ENCODE measurements around the gene KRT3. TPM values are rescaled to one million over a fixed set of nuclear protein-coding genes. Genes with fewer than 3 reads are reported as not detected.

The KRT3 gene
- total and polyA plus RNA-seq, 2 experiments from 2014 or later, result not detected

GRCh38 chr12:52742822-52743457 is 53.0 kb downstream of the KRT3 start:
- DNase-seq (ENCODE audit: low read depth in 1 of 2, low spot score in 1 of 2), result no peak
- no peak overlapping the region for H3K4me3 ChIP-seq
- no peaks in the 10 kb centered on the region for H3K9me3 ChIP-seq (ENCODE audit: low read depth)
- no peaks in the 10 kb centered on the region for H3K36me3 ChIP-seq
- H3K27ac ChIP-seq, result no peak overlapping the region
- H3K27me3 ChIP-seq, result peaks cover 6% of the 10 kb centered on the region
- TF ChIP-seq, protein P1, sequence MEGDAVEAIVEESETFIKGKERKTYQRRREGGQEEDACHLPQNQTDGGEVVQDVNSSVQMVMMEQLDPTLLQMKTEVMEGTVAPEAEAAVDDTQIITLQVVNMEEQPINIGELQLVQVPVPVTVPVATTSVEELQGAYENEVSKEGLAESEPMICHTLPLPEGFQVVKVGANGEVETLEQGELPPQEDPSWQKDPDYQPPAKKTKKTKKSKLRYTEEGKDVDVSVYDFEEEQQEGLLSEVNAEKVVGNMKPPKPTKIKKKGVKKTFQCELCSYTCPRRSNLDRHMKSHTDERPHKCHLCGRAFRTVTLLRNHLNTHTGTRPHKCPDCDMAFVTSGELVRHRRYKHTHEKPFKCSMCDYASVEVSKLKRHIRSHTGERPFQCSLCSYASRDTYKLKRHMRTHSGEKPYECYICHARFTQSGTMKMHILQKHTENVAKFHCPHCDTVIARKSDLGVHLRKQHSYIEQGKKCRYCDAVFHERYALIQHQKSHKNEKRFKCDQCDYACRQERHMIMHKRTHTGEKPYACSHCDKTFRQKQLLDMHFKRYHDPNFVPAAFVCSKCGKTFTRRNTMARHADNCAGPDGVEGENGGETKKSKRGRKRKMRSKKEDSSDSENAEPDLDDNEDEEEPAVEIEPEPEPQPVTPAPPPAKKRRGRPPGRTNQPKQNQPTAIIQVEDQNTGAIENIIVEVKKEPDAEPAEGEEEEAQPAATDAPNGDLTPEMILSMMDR (IDR thresholded peaks at IDR 0.05; ENCODE audit: low read depth, low read length), result no peak
- H3K4me1 ChIP-seq (ENCODE audit: low read depth), result no peaks in the 10 kb centered on the region

DNA sequence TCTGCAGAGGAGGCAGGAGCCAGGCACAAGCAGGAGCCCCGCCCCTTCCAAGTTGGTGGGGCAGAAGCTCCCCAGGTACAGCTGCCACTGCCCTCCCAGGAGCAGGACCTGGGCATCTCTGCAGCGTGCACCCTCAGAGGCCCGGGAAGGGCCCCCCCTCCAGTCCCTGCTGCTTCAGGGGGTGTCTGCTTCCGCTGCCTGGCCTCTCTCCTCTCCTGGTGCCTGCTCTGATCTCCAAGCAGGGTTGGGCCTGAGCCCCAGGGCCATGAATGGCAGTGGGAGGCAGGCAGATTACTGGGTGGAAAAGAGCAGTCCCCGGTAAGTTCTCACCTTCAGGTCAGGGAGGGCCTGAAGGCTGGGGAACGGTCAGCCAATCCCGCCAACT is 53.7 kb downstream of the KRT3 start:
- Histone ChIP-seq H3K27ac (no peak overlapping the region), H3K4me3 (no peak overlapping the region), H3K27me3 (peaks cover 6% of the 10 kb centered on the region), H3K36me3 (no peaks in the 10 kb centered on the region), H3K9me3 (ENCODE audit: low read depth) (no peaks in the 10 kb centered on the region), H3K4me1 (ENCODE audit: low read depth) (no peaks in the 10 kb centered on the region)
- TF ChIP-seq, protein P1 (IDR thresholded peaks at IDR 0.05; ENCODE audit: low read depth, low read length), result no peak
- no peak for DNase-seq (ENCODE audit: low read depth in 1 of 2, low spot score in 1 of 2)

DNA sequence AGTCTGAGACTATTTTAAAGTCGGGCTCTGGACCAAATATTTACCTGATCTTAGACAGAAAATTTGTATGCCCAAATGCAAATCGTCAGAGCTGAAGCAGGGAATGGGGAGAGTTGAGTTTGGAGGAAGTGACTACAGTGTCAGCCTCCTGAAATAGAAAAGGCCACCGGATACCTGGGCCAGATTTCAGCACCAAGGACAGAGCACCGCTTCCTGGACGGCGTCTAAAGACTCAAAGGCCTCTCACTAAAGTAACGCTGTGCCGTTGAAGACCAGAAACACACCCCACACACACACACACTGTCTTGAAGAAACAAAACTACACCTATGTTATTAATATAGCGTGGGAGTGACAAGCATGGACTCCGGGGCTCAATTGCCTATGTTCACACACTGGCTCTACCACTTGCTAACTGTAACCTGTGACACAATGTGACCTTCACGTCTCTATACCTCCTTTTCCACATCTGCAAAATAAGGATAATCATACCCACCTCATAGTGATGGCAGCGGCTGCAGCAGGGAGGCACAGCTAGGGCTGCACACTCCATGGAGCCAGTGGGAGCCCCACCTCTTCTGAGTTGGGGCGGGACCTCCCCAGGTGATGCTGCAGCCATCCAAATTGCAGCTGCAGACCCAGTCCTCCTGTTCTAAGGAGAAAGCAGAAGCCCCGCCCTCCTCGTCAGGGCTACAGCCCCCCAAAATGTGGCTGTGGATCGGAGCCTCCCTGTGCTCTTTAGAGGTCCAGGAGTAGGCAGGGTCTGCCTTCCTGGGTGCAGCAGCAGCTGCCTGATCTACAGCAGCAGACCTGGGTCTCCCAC is 54.3 kb downstream of the KRT3 start:
- no peak overlapping the region for H3K4me3 ChIP-seq
- no peaks in the 10 kb centered on the region for H3K36me3 ChIP-seq
- DNase-seq (ENCODE audit: low read depth in 1 of 2, low spot score in 1 of 2), result peak; percentile 73 to 91
- no peaks in the 10 kb centered on the region for H3K4me1 ChIP-seq (ENCODE audit: low read depth)
- H3K9me3 ChIP-seq (ENCODE audit: low read depth), result no peaks in the 10 kb centered on the region
- TF ChIP-seq, protein P1 (IDR thresholded peaks at IDR 0.05; ENCODE audit: low read depth, low read length), result no peak
- H3K27me3 ChIP-seq, result peaks cover 6% of the 10 kb centered on the region
- H3K27ac ChIP-seq, result no peak overlapping the region

- Histone ChIP-seq H3K27me3 (peaks cover 8% of the 10 kb centered on the region), H3K36me3 (no peaks in the 10 kb centered on the region), H3K27ac (no peak overlapping the region), H3K9me3 (ENCODE audit: low read depth) (no peaks in the 10 kb centered on the region), H3K4me1 (ENCODE audit: low read depth) (no peaks in the 10 kb centered on the region), H3K4me3 (no peak overlapping the region)
- TF ChIP-seq, protein P1 (IDR thresholded peaks at IDR 0.05; ENCODE audit: low read depth, low read length), result no peak
- DNase-seq (ENCODE audit: low read depth in 1 of 2, low spot score in 1 of 2), result peak in 1 of 2 donors; percentile 45
Measured at GRCh38 chr12:52740584-52740983, 55.3 kb downstream of the KRT3 start.

GRCh38 chr12:52739963-52740362 is 56.0 kb downstream of the KRT3 start:
- TF ChIP-seq, protein P1 (IDR thresholded peaks at IDR 0.05; ENCODE audit: low read depth, low read length), result no peak
- Histone ChIP-seq H3K27me3 (peaks cover 6% of the 10 kb centered on the region), H3K4me1 (ENCODE audit: low read depth) (no peaks in the 10 kb centered on the region), H3K9me3 (ENCODE audit: low read depth) (no peaks in the 10 kb centered on the region), H3K36me3 (no peaks in the 10 kb centered on the region), H3K4me3 (no peak overlapping the region), H3K27ac (no peak overlapping the region)
- no peak for DNase-seq (ENCODE audit: low read depth in 1 of 2, low spot score in 1 of 2)

Other genes starting within 250 kb of the KRT3 start
- gene KRT71, start 243.0 kb downstream of the KRT3 start, total RNA-seq, result not detected in 2 replicates
- gene KRT71, start 243.0 kb downstream of the KRT3 start, polyA plus RNA-seq, result not detected in 2 replicates
- not detected in 2 replicates for gene KRT74, start 222.3 kb downstream of the KRT3 start, total RNA-seq
- not detected in 2 replicates for gene KRT74, start 222.3 kb downstream of the KRT3 start, polyA plus RNA-seq
- gene KRT72, start 194.7 kb downstream of the KRT3 start, total RNA-seq, result not detected in 2 replicates
- not detected in 2 replicates for gene KRT72, start 194.7 kb downstream of the KRT3 start, polyA plus RNA-seq
- not detected in 2 replicates for gene KRT73, start 177.6 kb downstream of the KRT3 start, total RNA-seq
- gene KRT73, start 177.6 kb downstream of the KRT3 start, polyA plus RNA-seq, result not detected in 2 replicates
- gene KRT2, start 143.9 kb downstream of the KRT3 start, total RNA-seq, result not detected in 2 replicates
- gene KRT2, start 143.9 kb downstream of the KRT3 start, polyA plus RNA-seq, result not detected in 2 replicates
- gene KRT1, start 115.7 kb downstream of the KRT3 start, total RNA-seq, result not detected in 2 replicates
- not detected in 2 replicates for gene KRT1, start 115.7 kb downstream of the KRT3 start, polyA plus RNA-seq
- gene KRT77, start 92.6 kb downstream of the KRT3 start, total RNA-seq, result not detected in 2 replicates
- not detected in 2 replicates for gene KRT77, start 92.6 kb downstream of the KRT3 start, polyA plus RNA-seq
- gene KRT76, start 18.8 kb downstream of the KRT3 start, total RNA-seq, result not detected in 2 replicates
- gene KRT76, start 18.8 kb downstream of the KRT3 start, polyA plus RNA-seq, result not detected in 2 replicates
- not detected in 2 replicates for gene KRT4, start 18.0 kb upstream of the KRT3 start, total RNA-seq
- gene KRT4, start 18.0 kb upstream of the KRT3 start, polyA plus RNA-seq, result not detected in 2 replicates
- not detected in 2 replicates for gene KRT79, start 38.2 kb upstream of the KRT3 start, total RNA-seq
- gene KRT79, start 38.2 kb upstream of the KRT3 start, polyA plus RNA-seq, result not detected in 2 replicates
- not detected in 2 replicates for gene KRT78, start 52.9 kb upstream of the KRT3 start, total RNA-seq
- not detected in 2 replicates for gene KRT78, start 52.9 kb upstream of the KRT3 start, polyA plus RNA-seq
- gene KRT8, start 109.0 kb upstream of the KRT3 start, total RNA-seq, result 480 and 946 TPM in 2 replicates
- 728 and 1,480 TPM in 2 replicates for gene KRT8, start 109.0 kb upstream of the KRT3 start, polyA plus RNA-seq
- gene KRT18, start 153.0 kb upstream of the KRT3 start, total RNA-seq, result 310 and 601 TPM in 2 replicates
- 472 and 838 TPM in 2 replicates for gene KRT18, start 153.0 kb upstream of the KRT3 start, polyA plus RNA-seq
- 374 and 722 TPM in 2 replicates for gene EIF4B, start 210.3 kb upstream of the KRT3 start, total RNA-seq
- 50.0 and 81.5 TPM in 2 replicates for gene EIF4B, start 210.3 kb upstream of the KRT3 start, polyA plus RNA-seq